Memory B cell (primary cell): ENCODE results near the gene SPEG.

Source experiments
- ATAC-seq: fragments of 150-1000 bp; cut with Tn5 transposase; 2 replicates; pipeline ENCODE4 v1.10.0; 2021; ENCODE audit warnings: low read depth, mild to moderate bottlenecking, moderate library complexity
- DNase-seq, 2 donors: peaks; one replicate each; pipeline ENCODE4 v3.0.0; 2022; ENCODE audit warnings: low spot score in 2 of 2
- H3K27ac Mint-ChIP-seq: one replicate; pipeline ENCODE4 v1.8.0; 2022; ENCODE audit warnings: mild to moderate bottlenecking, moderate library complexity, mixed read lengths
- H3K27me3 Mint-ChIP-seq: one replicate; pipeline ENCODE4 v1.8.0; 2022; ENCODE audit warnings: mixed read lengths
- H3K36me3 Mint-ChIP-seq: one replicate; pipeline ENCODE4 v1.8.0; 2022; ENCODE audit warnings: mild to moderate bottlenecking, mixed read lengths
- H3K4me1 Mint-ChIP-seq: one replicate; pipeline ENCODE4 v1.8.0; 2022; ENCODE audit warnings: mixed read lengths
- H3K4me3 Mint-ChIP-seq: one replicate; pipeline ENCODE4 v1.8.0; 2022; ENCODE audit warnings: mild to moderate bottlenecking, moderate library complexity, mixed read lengths
- H3K9me3 Mint-ChIP-seq: one replicate; pipeline ENCODE4 v1.8.0; 2022; ENCODE audit warnings: mixed read lengths

The SPEG gene

GRCh38 chr2:219423652-219424377 lies 10.8 kb upstream of the SPEG start:
- peaks cover 26% of the 10 kb centered on the region for H3K27me3 Mint-ChIP-seq
- H3K36me3 Mint-ChIP-seq, result no peaks in the 10 kb centered on the region
- no peaks in the 10 kb centered on the region for H3K4me1 Mint-ChIP-seq
- no peak overlapping the region for H3K27ac Mint-ChIP-seq
- H3K9me3 Mint-ChIP-seq, result no peaks in the 10 kb centered on the region
- ATAC-seq (no peak), DNase-seq (no peak)
- no peak overlapping the region for H3K4me3 Mint-ChIP-seq

GRCh38 chr2:219425238-219426067 lies 9.2 kb upstream of the SPEG start:
- ATAC-seq (no peak), DNase-seq (no peak)
- Mint-ChIP-seq H3K27me3 (peaks cover 21% of the 10 kb centered on the region), H3K36me3 (no peaks in the 10 kb centered on the region), H3K9me3 (no peaks in the 10 kb centered on the region), H3K4me3 (no peak overlapping the region), H3K4me1 (no peaks in the 10 kb centered on the region), H3K27ac (no peak overlapping the region)

- DNase-seq (no peak), ATAC-seq (no peak)
- Mint-ChIP-seq H3K36me3 (no peaks in the 10 kb centered on the region), H3K27ac (no peak overlapping the region), H3K4me1 (no peaks in the 10 kb centered on the region), H3K9me3 (no peaks in the 10 kb centered on the region), H3K4me3 (no peak overlapping the region), H3K27me3 (peaks cover 19% of the 10 kb centered on the region)
Observed at GRCh38 chr2:219426068-219426443, 8.6 kb upstream of the SPEG start.

GRCh38 chr2:219426534-219427136 lies 8.0 kb upstream of the SPEG start:
- Mint-ChIP-seq H3K27me3 (peaks cover 23% of the 10 kb centered on the region), H3K4me1 (no peaks in the 10 kb centered on the region), H3K36me3 (no peaks in the 10 kb centered on the region), H3K4me3 (no peak overlapping the region), H3K27ac (no peak overlapping the region), H3K9me3 (no peaks in the 10 kb centered on the region)
- no peak for ATAC-seq
- DNase-seq, result no peak

- DNase-seq (no peak), ATAC-seq (no peak)
- Mint-ChIP-seq H3K9me3 (no peaks in the 10 kb centered on the region), H3K27me3 (peaks cover 19% of the 10 kb centered on the region), H3K36me3 (no peaks in the 10 kb centered on the region), H3K27ac (no peak overlapping the region), H3K4me3 (no peak overlapping the region), H3K4me1 (no peaks in the 10 kb centered on the region)
Observed at GRCh38 chr2:219428469-219428868, 6.2 kb upstream of the SPEG start.

- Mint-ChIP-seq H3K9me3 (no peaks in the 10 kb centered on the region), H3K27me3 (peaks cover 17% of the 10 kb centered on the region), H3K4me3 (no peak overlapping the region), H3K27ac (no peak overlapping the region), H3K36me3 (no peaks in the 10 kb centered on the region), H3K4me1 (no peaks in the 10 kb centered on the region)
- no peak for ATAC-seq
- no peak for DNase-seq
Observed at GRCh38 chr2:219429958-219430606, 4.6 kb upstream of the SPEG start.

- H3K36me3 Mint-ChIP-seq, result no peaks in the 10 kb centered on the region
- H3K9me3 Mint-ChIP-seq, result no peaks in the 10 kb centered on the region
- ATAC-seq, result no peak
Observed at GRCh38 chr2:219430633-219431615, 3.7 kb upstream of the SPEG start.

GRCh38 chr2:219433666-219434467 lies 776 bp upstream of the SPEG start:
- DNase-seq (no peak), ATAC-seq (no peak)
- Mint-ChIP-seq H3K4me3 (no peak overlapping the region), H3K4me1 (no peaks in the 10 kb centered on the region), H3K27ac (no peak overlapping the region), H3K27me3 (peaks cover 15% of the 10 kb centered on the region), H3K9me3 (no peaks in the 10 kb centered on the region), H3K36me3 (no peaks in the 10 kb centered on the region)

More at GRCh38 chr2:219430633-219431615, 3.7 kb upstream of the SPEG start:
- Mint-ChIP-seq H3K4me1 (no peaks in the 10 kb centered on the region), H3K27ac (no peak overlapping the region), H3K4me3 (no peak overlapping the region), H3K27me3 (peaks cover 17% of the 10 kb centered on the region)
- no peak for DNase-seq

- Mint-ChIP-seq H3K27me3 (peaks cover 15% of the 10 kb centered on the region), H3K9me3 (no peaks in the 10 kb centered on the region), H3K36me3 (no peaks in the 10 kb centered on the region), H3K4me3 (no peak overlapping the region), H3K4me1 (no peaks in the 10 kb centered on the region), H3K27ac (no peak overlapping the region)
- no peak for ATAC-seq
- no peak for DNase-seq
Observed at GRCh38 chr2:219434468-219434717, 250 bp upstream of the SPEG start.

GRCh38 chr2:219435701-219436100 lies 1.1 kb downstream of the SPEG start:
- no peaks in the 10 kb centered on the region for H3K9me3 Mint-ChIP-seq
- no peak overlapping the region for H3K4me3 Mint-ChIP-seq
- peaks cover 15% of the 10 kb centered on the region for H3K27me3 Mint-ChIP-seq
- H3K27ac Mint-ChIP-seq, result no peak overlapping the region
- DNase-seq, result no peak
- no peak for ATAC-seq
- no peaks in the 10 kb centered on the region for H3K36me3 Mint-ChIP-seq
- no peaks in the 10 kb centered on the region for H3K4me1 Mint-ChIP-seq

GRCh38 chr2:219436491-219436890 lies 1.8 kb downstream of the SPEG start:
- Mint-ChIP-seq H3K4me3 (no peak overlapping the region), H3K27ac (no peak overlapping the region), H3K36me3 (no peaks in the 10 kb centered on the region), H3K27me3 (peaks cover 14% of the 10 kb centered on the region), H3K9me3 (no peaks in the 10 kb centered on the region), H3K4me1 (peaks cover 4% of the 10 kb centered on the region)
- DNase-seq (no peak), ATAC-seq (no peak)

- DNase-seq (no peak), ATAC-seq (no peak)
- Mint-ChIP-seq H3K27me3 (peaks cover 14% of the 10 kb centered on the region), H3K4me1 (peaks cover 5% of the 10 kb centered on the region), H3K36me3 (no peaks in the 10 kb centered on the region), H3K4me3 (no peak overlapping the region), H3K27ac (no peak overlapping the region), H3K9me3 (no peaks in the 10 kb centered on the region)
Observed at GRCh38 chr2:219437141-219437540, 2.5 kb downstream of the SPEG start.

- Mint-ChIP-seq H3K4me1 (peaks cover 9% of the 10 kb centered on the region), H3K9me3 (no peaks in the 10 kb centered on the region), H3K27ac (no peak overlapping the region), H3K27me3 (peaks cover 15% of the 10 kb centered on the region), H3K36me3 (no peaks in the 10 kb centered on the region), H3K4me3 (no peak overlapping the region)
- ATAC-seq, result no peak
- no peak for DNase-seq
Observed at GRCh38 chr2:219437690-219438206, 3.1 kb downstream of the SPEG start.
